Measurements from ENCODE around the gene NRAP. TPM values are rescaled to one million over a fixed set of nuclear protein-coding genes. Genes with fewer than 3 reads are reported as not detected.

NRAP gene
- polyA plus RNA-seq, 3 donors: not detected

DNA sequence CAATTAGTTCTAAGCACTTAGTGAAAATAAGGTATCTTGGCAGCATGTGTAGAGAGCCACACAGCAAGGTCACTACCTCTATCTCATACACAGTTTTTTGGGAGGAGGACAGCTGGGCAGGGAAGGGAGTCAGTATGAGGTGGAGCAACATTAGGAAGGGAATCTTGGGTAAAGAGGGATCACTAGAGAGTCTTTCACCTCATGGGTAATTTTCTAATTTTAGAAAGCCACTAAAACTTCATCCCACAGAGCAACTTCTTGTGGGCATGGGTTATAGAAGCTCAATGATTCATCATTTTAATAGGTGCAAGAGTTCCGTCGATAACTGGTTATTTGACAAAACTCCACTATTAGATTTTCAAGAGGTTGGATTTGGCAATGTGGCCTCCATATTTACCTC lies 2.5 kb downstream of the NRAP start:
- H3K4me1 ChIP-seq (ENCODE audit: control insufficient read depth in 1 of 2, insufficient read depth in 2 of 2, low read length in 2 of 2): no peaks in the 10 kb centered on the region
- Mint-ChIP-seq H3K4me3 (no peak overlapping the region), H3K9me3 (peaks cover 0 to 1% (median 0%) of the 10 kb centered on the region in 7 donors), H3K4me1 (no peaks in the 10 kb centered on the region), H3K27ac (no peak overlapping the region), H3K27me3 (ENCODE audit: low read depth in 3 of 3) (peaks cover 2 to 4% (median 3%) of the 10 kb centered on the region in 3 donors), H3K36me3 (no peaks in the 10 kb centered on the region)
- no peaks in the 10 kb centered on the region for H3K79me2 ChIP-seq (ENCODE audit: insufficient read depth, low read length)
- TF ChIP-seq, protein P1, sequence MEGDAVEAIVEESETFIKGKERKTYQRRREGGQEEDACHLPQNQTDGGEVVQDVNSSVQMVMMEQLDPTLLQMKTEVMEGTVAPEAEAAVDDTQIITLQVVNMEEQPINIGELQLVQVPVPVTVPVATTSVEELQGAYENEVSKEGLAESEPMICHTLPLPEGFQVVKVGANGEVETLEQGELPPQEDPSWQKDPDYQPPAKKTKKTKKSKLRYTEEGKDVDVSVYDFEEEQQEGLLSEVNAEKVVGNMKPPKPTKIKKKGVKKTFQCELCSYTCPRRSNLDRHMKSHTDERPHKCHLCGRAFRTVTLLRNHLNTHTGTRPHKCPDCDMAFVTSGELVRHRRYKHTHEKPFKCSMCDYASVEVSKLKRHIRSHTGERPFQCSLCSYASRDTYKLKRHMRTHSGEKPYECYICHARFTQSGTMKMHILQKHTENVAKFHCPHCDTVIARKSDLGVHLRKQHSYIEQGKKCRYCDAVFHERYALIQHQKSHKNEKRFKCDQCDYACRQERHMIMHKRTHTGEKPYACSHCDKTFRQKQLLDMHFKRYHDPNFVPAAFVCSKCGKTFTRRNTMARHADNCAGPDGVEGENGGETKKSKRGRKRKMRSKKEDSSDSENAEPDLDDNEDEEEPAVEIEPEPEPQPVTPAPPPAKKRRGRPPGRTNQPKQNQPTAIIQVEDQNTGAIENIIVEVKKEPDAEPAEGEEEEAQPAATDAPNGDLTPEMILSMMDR (IDR thresholded peaks at IDR 0.05): no peak
- H3K4me3 ChIP-seq (replicated peaks in 1 of 3; ENCODE audit: low read depth in 2 of 3, low read length in 3 of 3): no peak overlapping the region
- WGBS (ENCODE audit: insufficient coverage): no CpG with 5 or more reads among the region's 2 CpGs
- no peak overlapping the region for H3K4me2 ChIP-seq (replicated peaks; ENCODE audit: extremely low read depth, low read length, poor library complexity, severe bottlenecking)
- DNase-seq: no peak
- no peak overlapping the region for H3K9ac ChIP-seq (ENCODE audit: insufficient read depth, low read length, poor library complexity, severe bottlenecking)
- no peak overlapping the region for H3K27ac ChIP-seq (ENCODE audit: low read depth in 1 of 2, low read length in 2 of 2)
- H3K9me3 ChIP-seq (replicated peaks in 1 of 2; ENCODE audit: control insufficient read depth in 1 of 2, insufficient read depth in 1 of 2, low read length in 2 of 2): no peaks in the 10 kb centered on the region
- no peaks in the 10 kb centered on the region for H4K20me1 ChIP-seq (ENCODE audit: insufficient read depth, low read length)
- intact Hi-C loops (cut with micrococcal nuclease): no loop called here
- H3K27me3 ChIP-seq (ENCODE audit: control insufficient read depth in 2 of 2, insufficient read depth in 2 of 2, low read length in 2 of 2): peaks cover 0 to 3% of the 10 kb centered on the region in 2 donors
- H3K36me3 ChIP-seq (replicated peaks in 1 of 2; ENCODE audit: control insufficient read depth in 1 of 2, insufficient read depth in 2 of 2, low read length in 2 of 2): no peaks in the 10 kb centered on the region
- H2AFZ ChIP-seq (ENCODE audit: insufficient read depth, low read depth, low read length, poor library complexity, severe bottlenecking): no peak overlapping the region

DNA sequence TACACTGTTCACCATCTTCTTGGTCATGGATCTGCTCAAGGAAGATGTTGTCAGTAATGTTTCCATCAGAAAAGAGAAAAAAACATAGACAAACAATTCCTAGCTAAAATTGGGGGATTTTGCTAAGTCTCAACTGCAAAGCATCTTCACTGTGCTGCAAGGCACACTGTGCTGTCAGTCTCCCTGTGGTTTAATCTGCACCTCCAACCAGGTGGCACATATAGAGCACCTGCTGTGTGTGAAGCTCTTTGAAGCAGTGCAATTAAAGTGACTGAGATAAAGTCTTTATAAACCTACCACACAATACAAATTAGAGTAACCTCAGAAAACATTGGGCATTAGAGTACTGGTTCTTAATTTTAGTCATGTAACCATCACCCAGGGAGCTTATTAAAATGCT lies 6.3 kb downstream of the NRAP start:
- Mint-ChIP-seq H3K4me3 (no peak overlapping the region), H3K27me3 (ENCODE audit: low read depth in 3 of 3) (peaks cover 2 to 10% (median 4%) of the 10 kb centered on the region in 3 donors), H3K27ac (no peak overlapping the region), H3K36me3 (no peaks in the 10 kb centered on the region), H3K9me3 (peaks cover 0 to 2% (median 0%) of the 10 kb centered on the region in 7 donors), H3K4me1 (no peaks in the 10 kb centered on the region)
- Histone ChIP-seq H3K27me3 (ENCODE audit: control insufficient read depth in 2 of 2, insufficient read depth in 2 of 2, low read length in 2 of 2) (peaks cover 0 to 3% of the 10 kb centered on the region in 2 donors), H3K4me1 (ENCODE audit: control insufficient read depth in 1 of 2, insufficient read depth in 2 of 2, low read length in 2 of 2) (no peaks in the 10 kb centered on the region), H3K4me3 (replicated peaks in 1 of 3; ENCODE audit: low read depth in 2 of 3, low read length in 3 of 3) (no peak overlapping the region), H3K27ac (ENCODE audit: low read depth in 1 of 2, low read length in 2 of 2) (no peak overlapping the region), H3K4me2 (replicated peaks; ENCODE audit: extremely low read depth, low read length, poor library complexity, severe bottlenecking) (no peak overlapping the region), H3K9ac (ENCODE audit: insufficient read depth, low read length, poor library complexity, severe bottlenecking) (no peak overlapping the region), H4K20me1 (ENCODE audit: insufficient read depth, low read length) (no peaks in the 10 kb centered on the region), H3K9me3 (replicated peaks in 1 of 2; ENCODE audit: control insufficient read depth in 1 of 2, insufficient read depth in 1 of 2, low read length in 2 of 2) (no peaks in the 10 kb centered on the region), H3K36me3 (replicated peaks in 1 of 2; ENCODE audit: control insufficient read depth in 1 of 2, insufficient read depth in 2 of 2, low read length in 2 of 2) (no peaks in the 10 kb centered on the region), H2AFZ (ENCODE audit: insufficient read depth, low read depth, low read length, poor library complexity, severe bottlenecking) (no peak overlapping the region), H3K79me2 (ENCODE audit: insufficient read depth, low read length) (no peaks in the 10 kb centered on the region)
- intact Hi-C loops (cut with micrococcal nuclease): no loop called here
- DNase-seq: no peak
- TF ChIP-seq, protein P1 (IDR thresholded peaks at IDR 0.05): no peak
